Measurements from ENCODE around the gene SLC6A7.
A peak's percentile ranks its signal among the peaks of the same experiment; 100 is the strongest.

SLC6A7 gene

DNA sequence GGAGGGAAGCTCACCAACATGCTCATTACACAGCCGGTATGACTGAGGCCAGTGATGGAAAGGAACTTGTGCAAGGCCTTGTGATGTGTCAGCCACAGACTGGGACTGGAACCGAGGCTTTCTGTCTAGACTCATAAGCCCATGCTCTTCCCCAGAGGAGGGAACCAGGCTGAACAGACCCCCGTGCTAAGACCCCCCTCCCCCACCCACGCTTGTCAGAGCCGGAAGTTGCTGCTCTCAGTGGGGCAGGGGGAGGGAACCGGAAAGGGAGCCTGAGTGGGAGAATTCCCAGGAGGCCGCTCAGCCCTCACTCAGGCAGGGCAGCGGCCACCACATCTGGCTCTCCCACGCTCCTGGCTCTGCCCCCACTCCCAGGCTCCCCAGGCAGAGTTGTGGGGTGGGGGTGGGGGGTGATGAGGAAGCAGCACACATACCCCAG, 30.1 kb upstream of the SLC6A7 start:
- peak; percentile 99 for DNase-seq (ENCODE audit: low read depth)
- no peak overlapping the region for H3K4me3 ChIP-seq (ENCODE audit: low read depth, low read length)

DNA sequence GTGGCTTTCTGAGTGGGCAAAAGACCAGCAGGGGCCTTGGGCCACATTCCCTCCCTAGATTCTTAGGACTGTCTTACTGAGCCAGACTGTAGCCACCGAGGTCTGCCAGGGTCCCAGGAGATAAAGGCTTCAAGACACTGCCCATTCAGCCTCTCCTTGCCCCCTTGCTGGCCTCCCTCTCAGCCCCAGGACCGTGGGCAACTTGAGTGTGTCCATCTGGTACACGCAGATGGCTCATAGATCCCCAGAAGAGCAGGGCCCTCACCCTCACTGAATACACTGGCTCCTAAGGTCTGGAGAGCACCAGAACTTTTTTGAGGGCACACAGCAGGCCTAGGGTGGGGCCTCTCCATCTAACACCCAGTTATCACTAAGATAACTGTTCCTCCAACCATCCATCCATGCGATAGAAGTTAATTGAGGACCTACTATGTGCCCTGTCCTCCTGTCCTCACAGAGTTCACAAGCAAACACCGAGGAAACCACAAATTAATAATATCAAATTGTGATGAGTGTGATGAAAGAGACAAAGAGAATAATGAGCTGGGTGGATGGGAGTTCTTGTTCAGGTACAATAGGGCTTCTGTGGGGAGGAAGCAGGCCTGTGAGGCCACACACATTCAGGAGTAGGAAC, 29.3 kb upstream of the SLC6A7 start:
- no peak for TF ChIP-seq POLR2A (IDR thresholded peaks at IDR 0.05; ENCODE audit: extremely low read depth, insufficient read length)
- TF ChIP-seq, protein P1, sequence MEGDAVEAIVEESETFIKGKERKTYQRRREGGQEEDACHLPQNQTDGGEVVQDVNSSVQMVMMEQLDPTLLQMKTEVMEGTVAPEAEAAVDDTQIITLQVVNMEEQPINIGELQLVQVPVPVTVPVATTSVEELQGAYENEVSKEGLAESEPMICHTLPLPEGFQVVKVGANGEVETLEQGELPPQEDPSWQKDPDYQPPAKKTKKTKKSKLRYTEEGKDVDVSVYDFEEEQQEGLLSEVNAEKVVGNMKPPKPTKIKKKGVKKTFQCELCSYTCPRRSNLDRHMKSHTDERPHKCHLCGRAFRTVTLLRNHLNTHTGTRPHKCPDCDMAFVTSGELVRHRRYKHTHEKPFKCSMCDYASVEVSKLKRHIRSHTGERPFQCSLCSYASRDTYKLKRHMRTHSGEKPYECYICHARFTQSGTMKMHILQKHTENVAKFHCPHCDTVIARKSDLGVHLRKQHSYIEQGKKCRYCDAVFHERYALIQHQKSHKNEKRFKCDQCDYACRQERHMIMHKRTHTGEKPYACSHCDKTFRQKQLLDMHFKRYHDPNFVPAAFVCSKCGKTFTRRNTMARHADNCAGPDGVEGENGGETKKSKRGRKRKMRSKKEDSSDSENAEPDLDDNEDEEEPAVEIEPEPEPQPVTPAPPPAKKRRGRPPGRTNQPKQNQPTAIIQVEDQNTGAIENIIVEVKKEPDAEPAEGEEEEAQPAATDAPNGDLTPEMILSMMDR (IDR thresholded peaks at IDR 0.05; ENCODE audit: low read depth, low read length), result no peak
- TF ChIP-seq, protein P2, sequence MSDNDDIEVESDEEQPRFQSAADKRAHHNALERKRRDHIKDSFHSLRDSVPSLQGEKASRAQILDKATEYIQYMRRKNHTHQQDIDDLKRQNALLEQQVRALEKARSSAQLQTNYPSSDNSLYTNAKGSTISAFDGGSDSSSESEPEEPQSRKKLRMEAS (IDR thresholded peaks at IDR 0.05; ENCODE audit: low read depth, low read length), result no peak
- no peak for TF ChIP-seq MYC (IDR thresholded peaks at IDR 0.05; ENCODE audit: low read depth, low read length)
- no peak overlapping the region for H3K4me3 ChIP-seq (ENCODE audit: low read depth, low read length)
- peak; percentile 45 for DNase-seq (ENCODE audit: low read depth)

More for the DNA sequence above, 30.1 kb upstream of the SLC6A7 start:
- TF ChIP-seq POLR2A (IDR thresholded peaks at IDR 0.05; ENCODE audit: extremely low read depth, insufficient read length), result no peak
- peak; percentile 81 for TF ChIP-seq MYC (IDR thresholded peaks at IDR 0.05; ENCODE audit: low read depth, low read length)
- TF ChIP-seq, protein P2 (IDR thresholded peaks at IDR 0.05; ENCODE audit: low read depth, low read length), result 0 out of 2 replicates have a peak, but pooled peaks have one; percentile 8
- TF ChIP-seq, protein P1 (IDR thresholded peaks at IDR 0.05; ENCODE audit: low read depth, low read length), result no peak

DNA sequence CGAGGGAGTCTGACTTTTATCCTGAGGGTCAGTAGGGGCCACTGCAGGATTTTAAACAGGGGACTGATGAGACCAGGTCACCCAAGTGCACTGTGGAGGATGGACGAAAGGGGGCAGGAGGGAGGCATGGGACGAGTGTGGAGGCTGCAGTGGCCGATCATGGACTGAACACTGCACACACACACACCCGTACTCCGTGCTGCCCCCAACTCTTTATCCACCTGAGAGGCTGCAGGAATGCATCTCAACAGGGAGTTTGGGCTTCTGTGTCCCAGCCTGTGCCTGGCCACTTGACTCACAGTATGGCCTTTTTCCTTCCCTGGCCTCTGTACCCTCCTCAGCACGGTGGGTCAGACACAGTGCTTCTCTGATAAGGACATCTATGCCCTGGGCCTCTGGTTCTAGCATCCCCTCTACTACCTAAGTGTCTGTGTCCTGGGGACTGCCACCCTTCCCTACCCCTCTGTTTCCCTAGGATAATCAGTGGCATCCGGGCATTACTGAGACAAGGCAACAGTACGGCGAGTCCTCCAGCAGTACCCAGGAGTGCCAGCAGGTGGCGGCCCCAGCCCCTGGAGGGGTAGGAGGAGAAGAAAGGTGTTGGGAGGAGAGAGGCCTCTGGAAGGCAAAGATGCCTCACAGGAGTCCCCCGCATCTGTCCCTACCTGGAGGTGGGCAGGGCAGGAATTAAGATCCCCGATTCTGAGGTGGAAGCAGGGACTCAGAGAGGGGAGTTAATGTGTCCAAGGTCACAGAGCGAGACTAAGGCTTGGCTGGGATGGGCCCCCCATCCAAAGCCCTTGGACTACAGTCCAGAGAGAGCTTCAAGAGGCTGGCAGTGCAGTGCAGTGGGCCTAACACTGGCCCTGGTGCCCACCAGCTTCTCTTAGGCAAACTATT, 28.4 kb upstream of the SLC6A7 start:
- H3K4me3 ChIP-seq (ENCODE audit: low read depth, low read length), result no peak overlapping the region
- DNase-seq (ENCODE audit: low read depth), result peak; percentile 77
- TF ChIP-seq, protein P1 (IDR thresholded peaks at IDR 0.05; ENCODE audit: low read depth, low read length), result peak; percentile 89
- TF ChIP-seq POLR2A (IDR thresholded peaks at IDR 0.05; ENCODE audit: extremely low read depth, insufficient read length) (no peak), MYC (IDR thresholded peaks at IDR 0.05; ENCODE audit: low read depth, low read length) (no peak)
- TF ChIP-seq, protein P2 (IDR thresholded peaks at IDR 0.05; ENCODE audit: low read depth, low read length), result peak; percentile 4; the same call in 1 of the 2 replicates

DNA sequence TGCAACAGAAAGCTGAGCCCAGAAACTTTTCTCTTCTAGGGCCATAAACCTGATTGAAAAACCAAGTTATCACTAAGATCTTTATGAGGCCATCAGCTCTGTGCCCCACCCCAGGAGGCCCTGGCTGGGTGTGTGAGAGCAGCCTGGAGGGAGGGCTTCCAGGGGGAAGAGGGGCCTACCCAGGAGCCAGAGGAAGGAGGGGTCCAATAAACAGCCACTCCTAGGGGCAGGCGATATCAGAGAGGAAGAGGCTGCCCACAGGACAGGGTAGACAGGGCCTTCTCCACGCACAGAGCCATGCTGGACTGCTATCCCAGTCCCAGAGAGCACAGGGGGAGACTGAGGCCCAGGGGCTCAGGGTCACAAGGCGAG, 27.7 kb upstream of the SLC6A7 start:
- no peak overlapping the region for H3K4me3 ChIP-seq (ENCODE audit: low read depth, low read length)
- TF ChIP-seq, protein P2 (IDR thresholded peaks at IDR 0.05; ENCODE audit: low read depth, low read length), result no peak
- TF ChIP-seq POLR2A (IDR thresholded peaks at IDR 0.05; ENCODE audit: extremely low read depth, insufficient read length) (no peak), MYC (IDR thresholded peaks at IDR 0.05; ENCODE audit: low read depth, low read length) (no peak)
- TF ChIP-seq, protein P1 (IDR thresholded peaks at IDR 0.05; ENCODE audit: low read depth, low read length), result no peak
- peak; percentile 73 for DNase-seq (ENCODE audit: low read depth)

DNA sequence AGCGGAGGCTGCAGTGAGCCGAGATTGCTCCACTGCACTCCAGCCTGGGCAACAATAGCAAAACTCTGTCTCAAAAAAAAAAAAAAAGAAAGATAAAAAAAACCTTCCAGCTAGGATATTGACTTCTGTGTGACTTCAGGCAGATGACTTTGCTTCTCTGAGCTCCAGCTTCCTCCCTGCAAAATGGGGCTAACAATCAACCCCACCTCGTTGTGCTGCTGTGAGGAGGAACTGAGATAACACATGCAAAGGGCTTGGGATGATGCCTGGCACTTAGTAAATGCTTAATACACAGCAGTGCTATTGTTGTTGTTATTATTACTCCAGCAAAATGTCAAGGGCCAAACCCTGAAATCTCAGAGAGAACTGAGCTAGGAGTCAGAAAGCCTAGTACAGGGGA, 26.8 kb upstream of the SLC6A7 start:
- TF ChIP-seq, protein P1 (IDR thresholded peaks at IDR 0.05; ENCODE audit: low read depth, low read length), result no peak
- TF ChIP-seq POLR2A (IDR thresholded peaks at IDR 0.05; ENCODE audit: extremely low read depth, insufficient read length) (no peak), MYC (IDR thresholded peaks at IDR 0.05; ENCODE audit: low read depth, low read length) (no peak)
- TF ChIP-seq, protein P2 (IDR thresholded peaks at IDR 0.05; ENCODE audit: low read depth, low read length), result no peak
- DNase-seq (ENCODE audit: low read depth), result no peak
- H3K4me3 ChIP-seq (ENCODE audit: low read depth, low read length), result no peak overlapping the region
